ENCODE results near the gene AGAP3.

DNA sequence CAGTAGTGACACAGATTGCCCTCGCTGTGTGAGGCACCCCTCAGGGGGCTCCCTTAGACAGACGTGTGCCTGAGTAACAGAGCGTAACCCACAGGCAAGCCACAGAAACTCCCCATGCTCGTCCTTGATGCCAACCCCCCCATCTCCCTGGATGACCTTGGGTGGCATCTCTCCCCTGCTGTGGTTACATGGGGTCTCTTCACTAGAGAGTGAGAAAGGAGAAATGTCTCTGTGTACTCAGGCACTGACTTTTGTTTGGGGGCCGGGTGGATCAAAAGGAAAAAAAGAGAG, 101.9 kb downstream of the AGAP3 start:
- TF ChIP-seq CTCF (IDR thresholded peaks at IDR 0.05), result no peak
- no peak for TF ChIP-seq POLR2A (IDR thresholded peaks at IDR 0.05)
